Esophagus squamous epithelium (tissue), 4 donors: ENCODE data around the gene NLGN1.

Experiments
- POLR2A ChIP-seq, 4 donors: fragments of 450-650 bp; IDR thresholded peaks; one replicate each; pipeline ENCODE4 v1.6.1; 2017; ENCODE audit warnings: antibody characterized with exemption in 4 of 4, mild to moderate bottlenecking in 4 of 4, moderate library complexity in 3 of 4
- TF ChIP-seq, protein P1 (sequence below), 6 experiments: fragments of 450-650 bp in 4 of 6; fragments of 200-600 bp in 2 of 6; sonication (generic) in 2 of 6; IDR thresholded peaks; one replicate each; pipeline ENCODE4 v1.5.1; 2016 to 2019; ENCODE audit warnings: antibody characterized with exemption in 6 of 6, mild to moderate bottlenecking in 4 of 6, moderate library complexity in 4 of 6

DNA sequence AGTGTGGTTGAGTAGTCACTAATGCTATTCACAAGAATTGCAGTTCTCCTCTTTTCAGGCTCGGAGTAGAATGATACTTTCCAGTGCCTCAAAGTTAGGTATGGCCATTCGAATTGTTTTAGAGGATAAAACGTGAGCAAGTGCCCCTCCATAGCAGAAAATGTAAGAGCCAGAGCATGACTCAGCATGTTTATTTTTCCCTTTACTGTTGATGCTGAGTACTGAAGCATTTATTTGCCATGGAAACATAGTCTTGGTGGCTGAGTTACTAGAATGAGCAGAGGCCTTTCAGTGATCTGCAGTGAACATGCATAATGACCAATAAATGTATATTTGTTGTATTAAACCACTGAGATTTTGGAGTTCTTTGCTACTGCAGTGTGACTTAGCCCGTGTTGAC is 540.6 kb downstream of the NLGN1 start:
- TF ChIP-seq POLR2A (IDR thresholded peaks at IDR 0.05) = no peak
- TF ChIP-seq, protein P1, sequence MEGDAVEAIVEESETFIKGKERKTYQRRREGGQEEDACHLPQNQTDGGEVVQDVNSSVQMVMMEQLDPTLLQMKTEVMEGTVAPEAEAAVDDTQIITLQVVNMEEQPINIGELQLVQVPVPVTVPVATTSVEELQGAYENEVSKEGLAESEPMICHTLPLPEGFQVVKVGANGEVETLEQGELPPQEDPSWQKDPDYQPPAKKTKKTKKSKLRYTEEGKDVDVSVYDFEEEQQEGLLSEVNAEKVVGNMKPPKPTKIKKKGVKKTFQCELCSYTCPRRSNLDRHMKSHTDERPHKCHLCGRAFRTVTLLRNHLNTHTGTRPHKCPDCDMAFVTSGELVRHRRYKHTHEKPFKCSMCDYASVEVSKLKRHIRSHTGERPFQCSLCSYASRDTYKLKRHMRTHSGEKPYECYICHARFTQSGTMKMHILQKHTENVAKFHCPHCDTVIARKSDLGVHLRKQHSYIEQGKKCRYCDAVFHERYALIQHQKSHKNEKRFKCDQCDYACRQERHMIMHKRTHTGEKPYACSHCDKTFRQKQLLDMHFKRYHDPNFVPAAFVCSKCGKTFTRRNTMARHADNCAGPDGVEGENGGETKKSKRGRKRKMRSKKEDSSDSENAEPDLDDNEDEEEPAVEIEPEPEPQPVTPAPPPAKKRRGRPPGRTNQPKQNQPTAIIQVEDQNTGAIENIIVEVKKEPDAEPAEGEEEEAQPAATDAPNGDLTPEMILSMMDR (IDR thresholded peaks at IDR 0.05) = no peak
